Gastroesophageal sphincter (tissue), 4 donors: ENCODE results near the gene SLCO4C1. TPM values are rescaled to one million over a fixed set of nuclear protein-coding genes. Genes with fewer than 3 reads are reported as not detected.

ENCODE experiments used
- ATAC-seq: fragments of 150-250 bp; one replicate; pipeline ENCODE4 v1.9.1; 2016; ENCODE audit warnings: mild to moderate bottlenecking, moderate library complexity
- H3K27ac ChIP-seq, 4 donors: fragments of 200-600 bp; sonication (generic) in 3 of 4; 1 replicate in 3 of 4; 2 replicates in 1 of 4; pipeline ENCODE4 v1.5.1; 2016 to 2019
- H3K27me3 ChIP-seq: fragments of 200-600 bp; sonication (generic); one replicate; pipeline ENCODE4 v1.5.1; 2019
- H3K36me3 ChIP-seq, 2 donors: fragments of 200-600 bp; sonication (generic); one replicate each; pipeline ENCODE4 v1.5.1; 2019; ENCODE audit warnings: control low read depth in 1 of 2
- H3K4me1 ChIP-seq, 3 donors: fragments of 200-600 bp; sonication (generic); 1 replicate in 2 of 3; 2 replicates in 1 of 3; pipeline ENCODE4 v1.5.1; 2016 to 2019; ENCODE audit warnings: control low read depth in 2 of 3
- H3K4me3 ChIP-seq, 2 donors: fragments of 200-600 bp; sonication (generic); one replicate each; pipeline ENCODE4 v1.5.1; 2019; ENCODE audit warnings: mild to moderate bottlenecking in 1 of 2, moderate library complexity in 1 of 2
- H3K9me3 ChIP-seq, 3 donors: fragments of 200-600 bp; sonication (generic); one replicate each; pipeline ENCODE4 v1.5.1; 2017 to 2019; ENCODE audit warnings: control low read depth in 2 of 3
- CTCF ChIP-seq, 4 experiments: fragments of 200-600 bp in 2 of 4; fragments of 450-650 bp in 2 of 4; sonication (generic) in 1 of 4; IDR thresholded peaks; one replicate each; pipeline ENCODE4 v1.5.1; 2017 to 2019; ENCODE audit warnings: antibody characterized with exemption in 4 of 4, mild to moderate bottlenecking in 2 of 4, moderate library complexity in 2 of 4
- EP300 ChIP-seq: sonication (generic); formaldehyde crosslinking; IDR thresholded peaks from one replicate; pipeline ENCODE4 v1.6.1; 2017; ENCODE audit warnings: antibody characterized with exemption, mild to moderate bottlenecking
- POLR2A ChIP-seq, 2 donors: fragments of 450-650 bp; IDR thresholded peaks; one replicate each; pipeline ENCODE4 v1.6.1; 2017; ENCODE audit warnings: antibody characterized with exemption in 2 of 2, mild to moderate bottlenecking in 2 of 2, moderate library complexity in 1 of 2
- POLR2AphosphoS5 ChIP-seq: sonication (generic); formaldehyde crosslinking; IDR thresholded peaks from one replicate; pipeline ENCODE4 v1.6.1; 2017; ENCODE audit warnings: antibody characterized with exemption
- WGBS, 2 donors: methylation state at CpG; one replicate each; pipeline ENCODE4 v1.1.5; 2018; ENCODE audit warnings: low coverage in 1 of 2; 5-methylcytosine and 5-hydroxymethylcytosine counted together
- total RNA-seq, 4 donors: library from RNA; depleted of rRNA; stranded (reverse); fragments of >200 nt; gene quantifications; one replicate each; pipeline ENCODE4 v1.1.0, GENCODE V29; 2016

SLCO4C1 gene
- total RNA-seq, 4 donors from 2014 or later: 0.12 TPM; not detected in 3

DNA sequence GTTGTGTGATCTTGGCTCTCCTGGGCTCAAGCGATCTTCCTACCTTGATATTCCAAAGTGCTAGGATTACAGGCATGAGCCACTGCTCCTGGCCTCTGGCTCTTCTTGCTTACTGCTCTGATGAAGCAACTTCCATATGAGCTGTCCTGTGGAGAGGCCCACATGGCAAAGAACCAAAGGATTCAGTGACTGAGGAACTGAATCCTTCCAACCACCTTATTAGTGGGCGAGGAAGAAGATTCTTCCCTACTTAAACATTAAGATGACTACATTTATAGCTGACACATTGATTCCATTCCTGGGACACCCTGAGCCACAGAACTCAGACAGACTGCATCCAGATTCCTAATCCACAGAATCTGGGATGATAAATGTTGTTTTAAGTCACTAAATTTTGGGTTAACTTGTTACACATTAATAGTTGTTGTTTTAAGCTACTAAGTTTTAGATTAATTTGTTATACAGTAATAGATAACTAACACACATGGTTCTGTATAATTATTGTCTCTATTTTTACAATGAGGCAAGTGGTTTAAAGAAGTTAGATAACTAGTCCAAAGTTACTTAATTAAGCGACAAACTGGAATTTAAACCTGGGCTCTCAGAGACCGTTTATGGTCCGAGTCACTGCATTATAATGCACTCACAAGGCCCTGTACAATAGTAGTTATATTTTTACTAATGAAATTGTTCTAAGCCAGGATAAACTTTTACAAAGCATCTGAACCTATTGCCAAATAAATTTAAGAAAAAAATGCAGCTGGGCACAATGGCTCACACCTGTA is 16.7 kb upstream of the SLCO4C1 start:
- ATAC-seq: no peak
- Histone ChIP-seq H3K4me1 (no peaks in the 10 kb centered on the region), H3K36me3 (no peaks in the 10 kb centered on the region), H3K9me3 (no peaks in the 10 kb centered on the region), H3K27me3 (no peaks in the 10 kb centered on the region), H3K4me3 (no peak overlapping the region), H3K27ac (no peak overlapping the region)
- 78 to 93% methylated on average over 5 of the region's 5 CpGs for WGBS, 2 donors
- no peak for TF ChIP-seq POLR2AphosphoS5
- no peak for TF ChIP-seq POLR2A (IDR thresholded peaks at IDR 0.05)
- no peak for TF ChIP-seq EP300
- TF ChIP-seq CTCF (IDR thresholded peaks at IDR 0.05): no peak

DNA sequence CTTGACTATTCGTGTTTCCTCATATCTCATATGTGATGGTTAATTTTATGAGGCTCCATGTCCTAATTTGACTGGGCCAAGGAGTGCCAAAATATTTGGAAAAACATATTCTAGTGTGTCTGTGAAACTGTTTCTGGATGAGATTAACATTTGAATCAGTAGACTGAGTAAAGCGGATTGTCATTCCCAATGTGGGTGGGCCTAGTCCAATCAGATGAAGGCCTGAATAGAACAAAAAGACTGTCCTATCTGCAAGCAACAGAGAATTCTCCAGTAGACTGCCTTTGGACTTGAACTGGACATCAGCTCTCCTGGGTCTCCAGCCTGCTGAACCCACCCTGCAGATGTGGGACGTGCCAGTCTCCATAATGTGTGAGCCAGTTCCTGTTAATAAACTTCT is 13.5 kb upstream of the SLCO4C1 start:
- H3K4me1 ChIP-seq: no peaks in the 10 kb centered on the region
- WGBS, 2 donors: 74 to 75% methylated on average over 2 to 3 of the region's 3 CpGs
- TF ChIP-seq EP300 (no peak), POLR2A (IDR thresholded peaks at IDR 0.05) (no peak), CTCF (IDR thresholded peaks at IDR 0.05) (no peak), POLR2AphosphoS5 (no peak)
- ATAC-seq: no peak
- H3K27ac ChIP-seq: no peak overlapping the region
- H3K9me3 ChIP-seq: no peaks in the 10 kb centered on the region
- no peaks in the 10 kb centered on the region for H3K36me3 ChIP-seq
- H3K27me3 ChIP-seq: no peaks in the 10 kb centered on the region
- no peak overlapping the region for H3K4me3 ChIP-seq

DNA sequence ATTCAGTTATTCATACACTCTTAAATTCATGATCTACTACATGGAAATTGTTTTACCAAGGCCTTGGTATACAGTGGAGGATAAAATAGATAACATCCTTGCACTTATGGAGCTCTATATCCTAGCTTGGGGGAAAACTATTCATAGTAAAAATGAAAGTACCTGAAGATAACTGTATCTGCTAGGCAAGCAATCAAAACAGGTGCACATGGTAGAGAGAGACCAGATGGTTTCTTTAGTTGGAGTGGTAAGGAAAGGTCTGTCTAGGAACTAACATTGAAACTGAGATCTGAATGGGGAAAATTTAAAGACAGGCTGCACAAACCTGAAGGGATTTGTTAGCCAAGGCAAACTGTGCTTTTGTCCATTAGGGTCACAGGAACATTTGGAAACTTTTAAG is 11.1 kb upstream of the SLCO4C1 start:
- Histone ChIP-seq H3K9me3 (no peaks in the 10 kb centered on the region), H3K27me3 (no peaks in the 10 kb centered on the region), H3K4me3 (no peak overlapping the region), H3K27ac (no peak overlapping the region), H3K4me1 (no peaks in the 10 kb centered on the region), H3K36me3 (no peaks in the 10 kb centered on the region)
- ATAC-seq: no peak
- TF ChIP-seq POLR2AphosphoS5 (no peak), CTCF (IDR thresholded peaks at IDR 0.05) (no peak), EP300 (no peak), POLR2A (IDR thresholded peaks at IDR 0.05) (no peak)

- Histone ChIP-seq H3K27me3 (no peaks in the 10 kb centered on the region), H3K9me3 (no peaks in the 10 kb centered on the region), H3K4me3 (no peak overlapping the region), H3K4me1 (no peaks in the 10 kb centered on the region), H3K27ac (no peak overlapping the region), H3K36me3 (no peaks in the 10 kb centered on the region)
- WGBS, 2 donors: 28 to 56% methylated on average over 2 of the region's 2 CpGs
- TF ChIP-seq POLR2AphosphoS5 (no peak), POLR2A (IDR thresholded peaks at IDR 0.05) (no peak), EP300 (no peak), CTCF (IDR thresholded peaks at IDR 0.05) (no peak)
- no peak for ATAC-seq
Observed at GRCh38 chr5:102306121-102306520, 10.0 kb upstream of the SLCO4C1 start.

GRCh38 chr5:102295534-102296177 is 428 bp downstream of the SLCO4C1 start:
- Histone ChIP-seq H3K36me3 (no peaks in the 10 kb centered on the region), H3K27me3 (peaks cover 30% of the 10 kb centered on the region), H3K27ac (no peak overlapping the region), H3K4me1 (peaks cover 0 to 19% (median 5%) of the 10 kb centered on the region in 3 donors), H3K4me3 (peak overlapping the region; percentile 3 to 50), H3K9me3 (no peaks in the 10 kb centered on the region)
- 3 to 4% methylated on average over 6 to 16 of the region's 26 CpGs for WGBS, 2 donors
- no peak for ATAC-seq
- TF ChIP-seq CTCF (IDR thresholded peaks at IDR 0.05) (no peak), POLR2A (IDR thresholded peaks at IDR 0.05) (no peak), POLR2AphosphoS5 (no peak), EP300 (no peak)
